Measurements from ENCODE around the gene CD99L2. TPM values are rescaled to one million over a fixed set of nuclear protein-coding genes. Genes with fewer than 3 reads are reported as not detected.

Gene CD99L2
- total RNA-seq, 1 donor from 2014 or later = 68.0 TPM

Other genes starting within 250 kb of the CD99L2 start
- gene MTMR1, start 205.3 kb downstream of the CD99L2 start, total RNA-seq = 9.8 and 16.0 TPM in 2 replicates
- 15.3 and 18.3 TPM in 2 replicates for gene HMGB3, start 84.7 kb upstream of the CD99L2 start, total RNA-seq